OCI-LY7 (cell line): ENCODE results near the gene NDUFV2.

Source experiments
- CTCF ChIP-seq: fragments of 200-600 bp; sonication (generic); conservative IDR thresholded peaks from 2 replicates; pipeline ENCODE4 v1.5.1; 2014; ENCODE audit warnings: mild to moderate bottlenecking, antibody characterized with exemption, low read length, moderate library complexity, mixed read lengths
- EZH2phosphoT487 ChIP-seq: fragments of 200-600 bp; sonication (generic); IDR thresholded peaks from 2 replicates; pipeline ENCODE4 v1.6.1; 2018; ENCODE audit warnings: low read depth, borderline replicate concordance, mild to moderate bottlenecking, mixed run types, antibody characterized with exemption, low read length, moderate library complexity, mixed read lengths

DNA sequence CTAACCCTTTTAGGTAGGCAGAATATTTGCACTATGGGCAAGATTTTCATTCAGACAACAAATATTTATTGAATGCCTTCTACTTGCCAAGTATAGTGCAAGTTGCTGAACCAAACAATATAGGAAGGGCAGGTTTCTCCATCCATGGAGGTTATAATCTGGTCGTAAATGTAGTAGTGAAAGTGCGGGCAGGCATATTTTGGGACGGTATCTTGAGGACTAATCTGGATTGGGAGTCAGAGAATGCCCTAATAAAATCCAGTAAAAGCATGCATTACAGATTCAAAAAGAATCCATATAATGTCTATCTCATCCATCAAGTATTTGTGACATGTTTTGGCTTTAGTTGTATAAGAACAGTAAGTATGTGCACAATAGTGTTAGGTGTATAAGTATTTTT lies 1.7 kb upstream of the NDUFV2 start:
- no peak for TF ChIP-seq CTCF
- TF ChIP-seq EZH2phosphoT487 = no peak
